SKM-1 (cell line): ENCODE measurements around the gene ZNF827.

Experiments
- DNase-seq: peaks from one replicate; lab custom pipeline; 2025; ENCODE audit not compliant: unreplicated experiment; lab: John Stamatoyannopoulos, UW

The ZNF827 gene

GRCh38 chr4:145868637-145869409 is 69.8 kb downstream of the ZNF827 start:
- no peak for DNase-seq

GRCh38 chr4:145867406-145867805 is 71.2 kb downstream of the ZNF827 start:
- DNase-seq: no peak

- DNase-seq: no peak
Observed at GRCh38 chr4:145866991-145867390, 71.6 kb downstream of the ZNF827 start.

DNA sequence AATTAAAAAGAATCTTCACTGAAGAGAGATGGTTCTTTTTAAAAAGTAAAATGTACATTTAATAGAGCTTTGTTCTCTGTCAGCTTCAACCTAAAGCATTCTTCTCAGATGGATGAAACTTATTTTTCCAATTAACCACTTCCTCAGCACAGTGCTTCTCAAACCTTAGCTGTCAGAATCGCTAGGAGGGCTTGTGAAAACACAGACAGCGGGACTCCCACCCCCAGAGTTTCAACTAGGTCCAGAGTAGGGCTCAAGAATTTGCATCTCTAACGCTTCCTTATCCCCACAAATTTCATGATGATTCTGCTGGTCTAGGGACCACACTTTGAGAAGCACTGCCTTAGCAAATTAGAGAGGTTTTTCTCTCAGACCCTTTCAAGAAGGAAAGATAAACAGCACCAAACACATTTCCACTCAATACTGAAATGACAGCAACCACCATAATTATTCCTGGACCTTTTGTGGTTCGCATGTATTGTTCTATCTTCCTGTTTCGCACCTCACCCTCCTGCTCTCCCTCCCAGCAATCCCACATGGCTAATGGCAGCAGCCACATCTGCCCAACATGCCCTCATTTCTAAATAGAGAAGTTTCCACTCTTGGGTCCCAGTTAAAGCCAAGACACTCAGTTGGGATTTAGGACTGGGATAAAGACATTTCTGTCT is 73.2 kb downstream of the ZNF827 start:
- DNase-seq: no peak

GRCh38 chr4:145863191-145863590 is 75.4 kb downstream of the ZNF827 start:
- no peak for DNase-seq

DNA sequence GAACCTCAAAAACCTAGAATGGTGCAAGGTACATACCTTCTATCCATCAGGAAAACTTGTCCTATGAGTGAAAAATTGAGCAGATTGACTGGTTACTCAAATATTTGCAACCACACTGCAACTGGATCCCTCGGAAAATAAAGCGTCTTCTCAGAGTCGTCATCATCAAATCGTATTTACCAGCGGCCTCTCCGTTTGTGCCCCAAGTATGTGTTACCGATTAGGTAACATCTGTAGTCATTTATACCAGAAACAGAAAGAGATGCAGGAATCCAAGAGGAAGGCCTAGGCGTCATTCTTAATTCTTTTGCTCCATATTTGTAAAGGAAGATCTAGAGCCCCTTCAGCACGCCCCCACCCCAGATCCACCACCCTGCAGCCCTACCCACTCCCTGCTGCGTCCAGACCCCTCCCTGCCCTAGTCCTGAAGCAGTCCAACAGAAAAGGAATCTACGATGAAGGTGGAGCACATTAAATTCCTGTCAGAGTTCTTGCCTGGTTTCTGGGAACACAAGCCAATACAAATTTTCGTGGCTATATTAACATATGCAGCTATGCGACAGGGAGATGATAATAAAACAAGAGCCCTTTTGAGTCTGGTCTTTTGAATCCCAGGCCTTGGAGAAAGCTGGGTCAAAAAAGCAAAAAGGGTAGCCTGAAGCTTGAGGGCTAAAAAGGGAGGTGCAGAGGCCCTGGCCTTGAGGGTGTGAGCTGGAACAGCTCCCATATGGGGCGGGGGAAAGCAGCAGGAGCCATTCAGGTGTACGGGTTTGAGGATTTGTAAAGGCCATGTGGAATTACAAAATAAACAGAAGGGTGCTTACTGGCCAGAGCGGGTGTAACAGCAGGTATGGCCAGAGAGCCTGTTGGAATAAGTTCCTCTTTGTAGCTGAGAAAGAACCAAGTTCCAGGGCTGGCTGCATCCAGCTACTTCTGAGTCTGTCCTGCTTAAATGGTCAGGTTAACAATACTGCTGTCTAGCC is 77.0 kb downstream of the ZNF827 start:
- DNase-seq: no peak

DNA sequence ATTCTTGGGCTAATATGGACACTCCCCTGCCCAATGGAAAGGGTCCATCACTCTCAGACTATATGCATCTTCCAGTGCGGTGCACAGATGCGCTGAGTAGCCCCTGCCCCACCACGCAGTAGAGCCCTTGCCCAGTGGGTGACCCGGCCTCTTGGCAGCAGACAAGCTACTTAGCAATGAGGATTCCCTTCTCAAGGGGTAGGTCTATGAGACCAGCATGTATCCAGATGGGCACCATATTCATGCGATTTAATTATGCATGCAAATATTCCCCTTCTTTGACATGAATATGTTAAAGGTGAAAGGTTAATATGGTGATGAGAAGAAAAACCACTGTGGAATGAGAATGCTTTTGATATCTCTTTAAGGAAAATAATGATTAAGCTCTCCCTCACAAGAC is 77.7 kb downstream of the ZNF827 start:
- no peak for DNase-seq

DNA sequence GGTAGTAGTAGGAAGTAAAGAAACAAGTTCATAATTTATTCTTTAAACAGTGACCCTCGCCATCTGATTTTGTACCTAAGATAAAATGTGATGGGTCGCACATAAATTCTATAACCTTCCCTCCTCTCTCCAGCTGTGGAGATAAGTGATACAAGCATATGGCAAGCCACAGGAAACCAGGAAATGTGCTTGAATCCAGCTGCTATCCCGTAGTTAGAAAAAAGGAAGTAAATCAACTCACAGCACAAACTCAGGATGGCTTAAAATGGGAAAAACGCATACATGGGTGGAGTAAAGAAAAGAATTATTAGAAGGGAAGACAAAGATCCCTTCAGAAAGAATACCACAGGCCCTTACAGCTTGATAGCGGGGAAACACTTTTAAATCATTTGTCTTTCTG is 78.2 kb downstream of the ZNF827 start:
- DNase-seq: no peak

DNA sequence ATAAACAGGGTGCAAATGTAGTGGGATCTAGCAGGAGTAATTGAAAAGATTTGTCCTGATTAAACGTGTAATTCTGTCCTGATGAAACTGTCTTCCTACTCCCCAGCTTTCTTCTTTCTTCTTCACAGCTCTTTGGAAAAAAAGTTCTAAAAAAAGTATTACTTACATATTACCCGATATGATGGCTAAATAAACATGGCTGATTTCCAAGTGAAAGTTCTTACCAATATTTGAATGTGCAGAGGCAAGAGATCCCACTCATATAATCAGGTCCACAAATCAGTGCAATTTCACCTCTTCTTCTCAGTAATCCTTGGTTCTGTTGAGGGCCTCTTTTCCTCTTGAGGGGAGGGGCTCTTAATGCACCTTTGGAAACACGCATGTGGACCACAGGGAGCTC is 78.7 kb downstream of the ZNF827 start:
- DNase-seq: no peak

DNA sequence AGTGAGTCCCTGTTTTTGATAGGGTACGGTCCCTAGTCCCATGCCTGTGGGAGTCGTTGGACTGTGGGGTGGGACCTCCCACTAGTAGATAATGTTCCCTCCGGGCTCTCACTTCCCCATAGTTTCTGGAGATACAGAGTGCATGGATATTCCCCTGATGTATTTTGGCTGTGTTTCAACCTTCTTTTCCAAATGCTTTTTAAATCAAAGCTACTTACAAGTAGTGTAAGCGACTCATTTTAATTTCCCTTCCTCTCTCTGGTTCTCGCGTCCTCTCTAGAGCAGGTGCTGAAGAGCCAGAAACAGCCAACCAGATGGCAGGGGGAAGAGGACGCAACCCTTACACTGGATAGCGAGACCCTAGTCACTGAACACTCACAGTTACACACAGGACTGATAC is 79.2 kb downstream of the ZNF827 start:
- DNase-seq: no peak

- DNase-seq: no peak
Observed at GRCh38 chr4:145852256-145852839, 86.3 kb downstream of the ZNF827 start.

GRCh38 chr4:145851511-145852201 is 87.0 kb downstream of the ZNF827 start:
- no peak for DNase-seq

DNA sequence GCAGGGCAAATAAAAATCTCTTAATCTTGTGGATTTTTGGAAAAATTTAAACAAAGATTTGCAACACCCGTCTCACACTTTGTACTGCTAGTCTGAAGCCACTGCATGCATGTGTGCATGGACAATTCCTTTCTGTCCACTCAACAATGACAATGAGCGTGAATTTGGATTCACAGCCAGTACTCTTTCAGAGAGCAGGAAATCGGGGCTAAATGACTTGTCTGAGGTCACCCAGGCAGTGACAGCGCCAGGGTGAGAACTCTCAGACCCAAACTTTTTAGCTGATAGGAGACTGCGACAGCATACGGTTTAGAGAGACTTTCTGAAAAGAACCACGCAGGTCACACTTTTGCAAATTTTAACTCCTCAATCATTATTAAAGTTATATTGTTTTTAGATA is 90.9 kb downstream of the ZNF827 start:
- DNase-seq: no peak

DNA sequence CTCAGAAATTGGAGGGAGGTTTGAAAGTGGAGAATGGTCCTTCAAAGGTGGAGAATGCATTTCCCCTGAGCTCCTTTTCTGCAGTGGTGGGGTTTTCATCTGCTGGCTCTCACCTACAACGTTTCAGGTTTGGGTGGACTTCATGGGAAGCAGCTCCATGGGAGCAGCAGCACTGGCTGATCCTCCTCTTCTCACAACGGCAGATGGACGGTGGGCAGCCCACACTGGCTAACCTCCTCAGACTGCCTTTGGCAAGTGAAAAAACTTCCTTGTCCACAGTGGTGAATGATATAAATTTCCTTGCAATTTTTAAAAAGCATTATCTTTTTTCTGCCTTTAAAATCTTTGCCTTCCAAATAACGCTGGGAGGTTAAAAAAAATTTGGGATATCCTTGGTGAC is 93.5 kb downstream of the ZNF827 start:
- DNase-seq: no peak

DNA sequence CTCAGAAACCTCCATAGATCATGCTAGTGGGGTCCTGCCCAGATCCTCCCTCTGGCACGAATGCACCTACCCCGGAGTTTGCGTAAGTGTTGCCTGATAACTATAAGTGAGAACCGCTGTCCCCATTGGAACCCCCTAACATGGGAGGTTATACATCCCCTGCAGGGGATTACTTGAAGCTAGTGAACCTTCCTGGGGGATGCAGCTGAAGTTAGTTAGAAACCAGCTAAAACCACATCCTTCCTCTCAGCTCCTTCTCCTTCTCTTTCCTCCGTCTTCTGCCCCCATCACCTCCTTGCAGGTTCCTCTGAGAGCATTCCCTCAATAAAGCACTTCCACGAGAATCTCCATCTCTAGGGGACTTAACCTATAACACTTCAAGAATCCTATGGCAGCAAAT is 95.0 kb downstream of the ZNF827 start:
- no peak for DNase-seq

DNA sequence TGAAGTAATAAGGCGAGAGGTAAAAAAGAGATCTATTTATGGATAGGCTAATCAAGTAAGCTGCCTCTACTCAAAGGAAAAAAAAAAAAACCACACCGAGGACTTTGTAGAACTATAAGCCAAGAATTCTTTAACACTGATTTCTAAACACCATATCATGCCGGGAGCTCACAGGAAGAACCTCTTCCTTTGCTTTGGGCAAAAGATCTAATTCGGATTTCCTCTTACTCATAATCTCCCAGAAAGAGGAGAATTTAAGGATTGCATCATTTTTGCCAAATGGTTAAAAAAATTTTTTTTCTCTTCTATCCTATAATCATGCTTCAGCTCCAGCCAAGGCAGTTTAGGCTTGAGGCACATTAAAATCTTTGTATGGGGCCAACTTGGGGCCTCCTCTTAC is 95.5 kb downstream of the ZNF827 start:
- DNase-seq: no peak

- DNase-seq: no peak
Observed at GRCh38 chr4:145842224-145842887, 96.3 kb downstream of the ZNF827 start.

GRCh38 chr4:145840801-145841200 is 97.8 kb downstream of the ZNF827 start:
- DNase-seq: no peak

DNA sequence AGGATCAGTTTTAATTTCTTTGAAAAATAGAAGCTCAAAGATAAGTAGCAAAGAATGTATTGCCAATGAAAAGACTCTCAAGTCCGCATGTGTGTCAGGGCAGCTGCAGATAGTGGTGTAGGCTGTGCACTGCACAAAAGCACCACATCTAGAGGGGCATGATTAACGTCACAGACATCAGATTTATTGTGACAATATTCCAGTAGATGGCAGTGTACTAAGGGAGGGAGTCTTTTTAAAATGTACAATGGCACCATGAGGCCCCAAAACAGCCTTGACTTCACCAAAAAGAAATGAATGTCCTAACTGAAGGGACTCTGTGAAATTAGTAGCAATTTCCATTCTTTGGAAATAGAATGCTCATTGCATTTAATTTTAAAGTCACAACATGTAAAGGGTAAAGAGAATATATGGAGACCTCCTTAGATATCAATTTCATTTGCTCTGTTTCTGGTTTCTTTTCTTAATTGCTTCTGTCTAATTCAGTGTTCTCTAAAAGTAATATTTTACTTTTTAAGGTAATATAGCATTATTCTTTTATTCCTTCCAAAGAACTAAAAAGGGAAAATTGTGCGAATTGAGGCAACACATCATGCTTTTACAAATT is 98.4 kb downstream of the ZNF827 start:
- DNase-seq: no peak

DNA sequence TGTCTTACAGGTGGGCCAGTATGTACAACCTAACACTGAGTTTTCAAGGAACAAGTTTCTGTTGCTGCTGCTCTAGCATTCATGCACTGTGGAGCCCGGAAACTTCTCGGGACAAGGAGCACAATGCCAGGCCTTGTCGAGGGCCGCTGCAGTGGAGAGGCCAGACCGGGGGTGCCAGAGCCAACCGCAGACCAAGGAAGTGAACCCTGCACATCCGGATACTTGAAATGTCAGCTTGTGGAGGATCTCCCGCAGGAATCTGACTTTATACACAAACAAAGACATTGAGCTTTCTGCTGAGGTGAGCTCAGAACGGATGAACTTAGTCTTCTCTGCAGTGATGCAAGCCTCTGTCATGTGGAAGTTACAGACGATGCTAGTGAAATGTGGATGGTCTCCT is 99.5 kb downstream of the ZNF827 start:
- DNase-seq: no peak
